ENCODE data around the gene ETV1.

GRCh38 chr7:13904007-13904406 lies 85.5 kb downstream of the ETV1 start:
- TF ChIP-seq CTCF (IDR thresholded peaks at IDR 0.05) (no peak), POLR2A (IDR thresholded peaks at IDR 0.05) (no peak)

Measured in lower leg skin (tissue), 3 donors.